ENCODE results near the gene MAP3K12. TPM values are rescaled to one million over a fixed set of nuclear protein-coding genes. Genes with fewer than 3 reads are reported as not detected.
A peak's percentile ranks its signal among the peaks of the same experiment; 100 is the strongest.
"Not testable (repeated sequence)": the region's sequence is repeated elsewhere in the genome, so short reads cannot be mapped to it uniquely, and the experiment has no call there.

The MAP3K12 gene
- total RNA-seq, 1 donor, result 33.1 TPM

GRCh38 chr12:53493610-53494391, 5.5 kb downstream of the MAP3K12 start:
- no peak for DNase-seq (ENCODE audit: low read depth in 2 of 3, low spot score in 2 of 3)

DNA sequence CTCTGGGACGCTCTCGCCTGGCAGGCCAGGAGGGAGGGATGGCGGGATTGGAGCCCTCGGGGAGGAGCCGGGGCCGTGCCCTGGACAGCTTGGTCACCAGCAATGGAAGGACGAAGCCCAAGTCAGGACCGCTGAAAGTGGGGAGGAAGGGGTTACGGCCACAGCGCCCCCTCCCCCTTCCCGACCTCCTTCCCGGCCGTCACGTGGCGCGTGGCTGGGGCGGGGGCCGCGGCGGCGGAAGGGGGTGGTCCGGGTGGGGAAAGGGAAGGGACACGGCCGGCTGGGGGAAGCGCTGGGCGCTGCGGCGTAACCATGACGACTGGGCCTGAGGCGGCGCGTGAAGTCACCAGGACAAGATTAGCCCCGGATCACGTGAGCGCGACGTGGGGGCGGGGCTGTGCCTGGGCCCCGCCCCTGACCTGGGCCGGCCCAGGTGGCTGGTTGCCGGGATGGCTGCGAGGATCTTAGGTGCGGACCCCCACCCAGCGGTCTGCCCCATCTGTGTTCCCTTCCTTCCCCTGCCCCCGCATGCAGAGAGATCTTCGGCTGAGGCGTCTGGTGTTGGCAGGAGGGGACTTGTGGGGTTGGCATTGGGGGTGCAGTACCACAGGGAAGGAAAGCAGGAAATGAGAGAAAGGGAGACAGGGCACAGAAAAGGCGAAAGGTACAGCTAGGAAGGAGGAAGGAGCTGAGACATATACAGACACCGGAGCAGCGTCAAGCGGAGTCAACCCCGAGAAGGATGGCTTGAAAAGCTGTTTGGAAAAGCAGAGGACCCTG, 6.2 kb downstream of the MAP3K12 start:
- DNase-seq (ENCODE audit: low read depth in 2 of 3, low spot score in 2 of 3), result peak; percentile 73 to 92 (median 90)

- DNase-seq (ENCODE audit: low read depth in 2 of 3, low spot score in 2 of 3), result peak in 1 of 3 donors; percentile 12
These were observed 7.1 kb downstream of the MAP3K12 start for GRCh38 chr12:53492188-53492587.

GRCh38 chr12:53489242-53489864, 9.9 kb downstream of the MAP3K12 start:
- DNase-seq (ENCODE audit: low read depth in 2 of 3, low spot score in 2 of 3), result no peak

GRCh38 chr12:53486736-53487487, 12.3 kb downstream of the MAP3K12 start:
- DNase-seq (ENCODE audit: low read depth in 2 of 3, low spot score in 2 of 3), result no peak

GRCh38 chr12:53485955-53486735, 13.1 kb downstream of the MAP3K12 start:
- no peak for DNase-seq (ENCODE audit: low read depth in 2 of 3, low spot score in 2 of 3)

GRCh38 chr12:53484686-53485575, 14.3 kb downstream of the MAP3K12 start:
- DNase-seq (ENCODE audit: low read depth in 2 of 3, low spot score in 2 of 3), result no peak

DNA sequence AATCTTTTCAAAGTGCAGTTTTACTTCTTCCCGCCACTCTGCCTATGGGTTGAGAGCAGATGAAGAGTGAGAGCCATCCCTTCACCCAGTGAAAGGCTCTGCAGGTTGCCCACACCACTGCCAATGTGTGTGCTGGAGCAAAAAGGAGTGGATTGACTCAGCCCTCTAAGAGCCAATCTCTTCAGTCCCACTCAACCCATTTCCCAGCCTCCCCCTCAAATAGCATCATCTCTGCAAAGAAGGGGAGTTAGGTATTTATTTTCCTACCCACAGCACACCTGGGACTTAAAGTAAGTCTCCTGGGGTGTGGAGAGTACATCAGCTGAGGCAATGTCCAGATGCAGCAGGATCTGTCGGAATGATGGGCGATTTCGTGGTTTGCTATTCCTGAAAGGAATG, 15.3 kb downstream of the MAP3K12 start:
- no peak for DNase-seq (ENCODE audit: low read depth in 2 of 3, low spot score in 2 of 3)

DNA sequence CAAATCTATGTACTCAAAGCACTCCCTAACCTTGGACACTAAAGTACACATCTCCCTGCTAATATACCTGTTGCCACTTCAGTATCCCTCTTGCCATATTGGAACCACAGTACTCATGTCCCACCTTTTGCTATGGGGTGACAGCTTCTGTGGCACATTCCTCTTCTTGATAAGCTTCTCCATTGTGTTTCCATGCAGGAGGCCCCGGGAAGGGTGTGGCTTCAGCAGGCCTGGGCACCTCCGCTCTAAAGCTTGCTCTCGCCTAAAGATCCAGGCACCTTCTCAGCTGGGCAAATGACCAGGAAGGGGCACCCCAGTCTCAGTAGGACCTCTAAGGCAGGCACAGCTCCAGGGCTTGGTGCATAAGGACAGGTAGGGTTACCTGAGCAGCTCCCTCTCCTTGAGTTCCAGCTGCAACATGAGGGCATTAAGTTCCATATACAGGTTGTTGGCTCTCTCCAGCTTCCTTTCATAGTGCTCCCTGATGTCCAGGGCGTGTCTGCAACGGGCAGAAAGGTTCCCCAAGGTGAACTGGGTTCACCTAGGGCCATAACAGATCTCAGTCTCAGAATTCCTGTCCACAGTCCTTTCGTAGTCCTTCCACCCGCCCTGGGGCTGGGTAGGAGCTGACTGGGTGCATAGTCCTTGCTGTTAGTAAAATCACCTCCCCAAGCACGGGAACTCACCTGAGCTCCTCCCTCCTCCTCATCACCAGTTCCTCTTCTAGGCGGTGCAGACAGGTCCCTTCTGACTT, 15.9 kb downstream of the MAP3K12 start:
- no peak for DNase-seq (ENCODE audit: low read depth in 2 of 3, low spot score in 2 of 3)

GRCh38 chr12:53482626-53483168, 16.6 kb downstream of the MAP3K12 start:
- no peak for DNase-seq (ENCODE audit: low read depth in 2 of 3, low spot score in 2 of 3)

DNA sequence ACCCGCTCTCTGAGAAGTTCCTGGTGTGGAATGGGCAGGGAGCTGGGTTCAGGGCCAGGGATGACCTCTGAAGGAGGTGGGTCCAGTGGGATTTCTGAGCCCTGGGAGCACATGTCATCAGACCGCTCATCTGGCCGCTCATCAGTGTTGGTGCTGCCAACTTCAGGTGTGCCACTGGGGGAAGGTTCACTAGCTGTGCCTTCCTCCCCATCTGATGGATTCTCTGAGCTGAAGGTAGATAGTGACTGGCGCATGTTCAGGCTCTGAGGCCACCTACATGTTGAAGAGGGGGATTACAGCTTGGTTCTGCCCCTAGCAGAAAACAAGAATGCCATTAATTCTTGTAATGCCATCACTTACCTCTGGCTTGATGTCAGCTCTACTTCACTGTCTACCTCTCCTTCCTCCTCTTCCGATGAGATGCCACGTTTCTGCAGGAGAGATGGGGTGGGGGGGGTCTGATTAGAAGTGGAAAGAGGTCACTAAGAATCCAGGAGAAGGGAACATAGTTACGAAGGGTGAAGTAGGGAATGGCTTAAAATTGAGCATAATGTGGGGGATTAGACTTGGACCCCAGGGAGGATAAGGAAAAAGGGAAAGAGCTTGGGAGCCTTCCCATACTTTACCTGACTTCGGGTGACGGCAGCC, 17.2 kb downstream of the MAP3K12 start:
- peak in 1 of 3 donors; percentile 38 for DNase-seq (ENCODE audit: low read depth in 2 of 3, low spot score in 2 of 3)

DNA sequence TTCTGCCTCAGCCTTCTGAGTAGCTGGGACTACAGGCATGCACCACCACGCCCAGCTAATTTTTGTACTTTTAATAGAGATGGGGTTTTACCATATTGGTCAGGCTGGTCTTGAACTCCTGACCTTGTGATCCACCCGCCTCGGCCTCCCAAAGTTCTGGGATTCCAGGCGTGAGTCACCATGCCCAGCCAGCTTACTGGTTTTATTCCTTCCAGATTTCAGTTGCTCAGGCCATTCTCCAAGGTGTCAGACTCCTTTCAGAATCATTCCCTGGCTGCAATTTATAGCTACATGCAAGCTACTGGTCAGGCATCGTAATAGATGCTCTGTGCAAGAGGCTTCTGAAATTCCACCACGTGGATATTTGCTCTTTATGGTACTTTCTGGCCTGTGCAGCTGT, 17.8 kb downstream of the MAP3K12 start:
- DNase-seq (ENCODE audit: low read depth in 2 of 3, low spot score in 2 of 3), result not testable (repeated sequence)

DNA sequence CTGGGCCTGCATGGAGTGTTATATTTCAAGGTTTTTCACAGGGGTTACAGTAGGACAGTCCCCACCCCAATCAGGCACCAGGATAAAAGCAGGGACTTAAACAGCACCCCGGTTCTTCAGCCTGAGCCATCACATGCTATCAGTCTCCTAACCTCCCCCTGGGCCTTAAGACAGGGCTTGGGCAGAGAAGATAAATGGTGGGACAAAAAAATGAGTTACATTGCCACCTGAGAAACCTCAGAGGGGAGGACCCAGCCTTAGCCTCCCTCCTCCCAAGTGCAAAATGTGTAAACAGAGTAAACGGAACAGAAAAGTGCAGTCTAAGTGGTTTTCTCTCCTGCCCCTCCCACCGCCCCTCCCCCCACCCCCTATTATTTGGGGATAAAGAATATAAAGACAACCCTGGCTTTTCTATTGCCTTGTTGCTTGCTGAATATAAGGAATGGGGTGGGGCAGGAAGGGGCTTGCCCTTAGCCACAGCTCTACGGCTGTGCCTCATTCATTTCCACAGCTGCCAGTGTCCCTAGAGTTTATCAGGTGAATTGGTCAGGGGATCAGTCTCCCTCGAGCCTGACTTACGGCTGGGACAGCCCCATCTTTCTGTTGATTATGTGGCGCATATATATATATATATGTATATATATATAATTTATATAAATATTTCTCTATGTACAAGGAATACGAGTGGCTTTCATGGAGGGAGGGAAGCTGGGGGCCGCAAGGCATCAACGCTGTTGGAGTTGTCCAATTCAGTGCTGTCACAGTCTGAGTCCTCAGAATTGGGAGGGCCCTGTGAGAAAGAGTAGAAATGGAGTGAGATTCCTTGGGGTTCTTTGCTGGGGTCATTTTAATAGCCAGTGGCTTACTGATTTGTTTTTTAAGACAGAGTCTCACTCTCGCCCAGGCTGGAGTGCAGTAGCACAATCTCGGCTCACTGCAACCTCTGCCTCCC, 18.5 kb downstream of the MAP3K12 start:
- no peak for DNase-seq (ENCODE audit: low read depth in 2 of 3, low spot score in 2 of 3)

DNA sequence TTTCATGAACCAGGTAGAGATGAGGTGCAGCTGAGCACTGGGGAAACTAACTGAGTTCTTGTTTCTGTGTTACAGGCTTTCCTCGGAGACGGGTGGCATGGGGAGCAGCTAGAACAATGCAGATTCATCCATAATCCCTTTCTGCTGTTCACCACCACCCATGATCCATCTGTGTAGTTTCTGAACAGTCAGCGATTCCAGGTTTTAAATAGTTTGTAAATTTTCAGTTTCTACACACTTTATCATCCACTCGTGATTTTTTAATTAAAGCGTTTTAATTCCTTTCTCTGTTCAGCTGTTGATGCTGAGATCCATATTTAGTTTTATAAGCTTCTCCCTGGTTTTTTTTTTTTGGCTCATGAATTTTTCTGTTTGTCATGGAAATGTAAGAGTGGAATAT, 19.9 kb downstream of the MAP3K12 start:
- DNase-seq (ENCODE audit: low read depth in 2 of 3, low spot score in 2 of 3), result no peak

GRCh38 chr12:53478865-53479264, 20.4 kb downstream of the MAP3K12 start:
- no peak for DNase-seq (ENCODE audit: low read depth in 2 of 3, low spot score in 2 of 3)

- DNase-seq (ENCODE audit: low read depth in 2 of 3, low spot score in 2 of 3), result peak in 2 of 3 donors; percentile 24 to 51
These were observed 22.5 kb downstream of the MAP3K12 start for GRCh38 chr12:53476769-53477209.

Data from hematopoietic multipotent progenitor cell (in vitro differentiated cells).